Neuronal stem cell (in vitro differentiated cells): ENCODE measurements around the gene PPP2R5A.

Source experiments
- DNase-seq: peaks from one replicate; pipeline ENCODE4 v3.0.0-alpha.2; 2013; ENCODE audit warnings: low spot score
- H2AFZ ChIP-seq: one replicate; pipeline ENCODE4 v1.6.1; 2013; ENCODE audit warnings: mild to moderate bottlenecking, low read length, inconsistent platforms
- H2AK5ac ChIP-seq: 2 replicates; pipeline ENCODE4 v1.6.1; 2013; ENCODE audit warnings: low read depth, mild to moderate bottlenecking, inconsistent platforms, low read length, moderate library complexity, mixed read lengths
- H2BK120ac ChIP-seq: 2 replicates; pipeline ENCODE4 v1.6.1; 2013; ENCODE audit warnings: low read depth, mild to moderate bottlenecking, inconsistent platforms, low read length, moderate library complexity, mixed read lengths
- H2BK12ac ChIP-seq: one replicate; pipeline ENCODE4 v1.6.1; 2013; ENCODE audit warnings: low read length, inconsistent platforms
- H2BK15ac ChIP-seq: 2 replicates; pipeline ENCODE4 v1.6.1; 2013; ENCODE audit warnings: mild to moderate bottlenecking, low read length, inconsistent platforms, mixed read lengths
- H2BK5ac ChIP-seq: one replicate; pipeline ENCODE4 v1.6.1; 2013; ENCODE audit warnings: inconsistent platforms, mild to moderate bottlenecking, low read length, moderate library complexity
- H3K14ac ChIP-seq: one replicate; pipeline ENCODE4 v1.6.1; 2013; ENCODE audit warnings: low read length, inconsistent platforms
- H3K18ac ChIP-seq: 2 replicates; pipeline ENCODE4 v1.6.1; 2013; ENCODE audit warnings: low read length, inconsistent platforms
- H3K23ac ChIP-seq: 2 replicates; pipeline ENCODE4 v1.6.1; 2013; ENCODE audit warnings: low read depth, mild to moderate bottlenecking, mixed read lengths, low read length, inconsistent platforms; ENCODE audit not compliant: poor library complexity
- H3K27ac ChIP-seq: replicated peaks from 3 replicates; pipeline ENCODE4 v1.5.1; 2013; ENCODE audit warnings: low read length, inconsistent platforms
- H3K27me3 ChIP-seq, 3 experiments: 2 replicates each; pipeline ENCODE4 v1.6.1; 2013; ENCODE audit warnings: low read length in 3 of 3, mild to moderate bottlenecking in 2 of 3, inconsistent platforms in 1 of 3, low read depth in 1 of 3, mixed read lengths in 1 of 3, moderate library complexity in 1 of 3; ENCODE audit not compliant: control insufficient read depth in 3 of 3, insufficient read depth in 3 of 3
- H3K36me3 ChIP-seq, 2 donors: replicated peaks in 1 of 2; 2 replicates each; pipeline ENCODE4 v1.6.1; 2013; ENCODE audit warnings: low read length in 2 of 2; ENCODE audit not compliant: control insufficient read depth in 2 of 2, insufficient read depth in 2 of 2
- H3K4ac ChIP-seq: 2 replicates; pipeline ENCODE4 v1.6.1; 2013; ENCODE audit warnings: inconsistent platforms, mild to moderate bottlenecking, low read length, moderate library complexity
- H3K4me1 ChIP-seq, 2 donors: 1 replicate in 1 of 2; 2 replicates in 1 of 2; pipeline ENCODE4 v1.6.1; 2013; ENCODE audit warnings: low read length in 2 of 2, low read depth in 1 of 2; ENCODE audit not compliant: control insufficient read depth in 2 of 2, insufficient read depth in 1 of 2
- H3K4me2 ChIP-seq: one replicate; pipeline ENCODE4 v1.6.1; 2013; ENCODE audit warnings: mild to moderate bottlenecking, low read length, inconsistent platforms; ENCODE audit not compliant: insufficient read depth, poor library complexity, severe bottlenecking
- H3K4me3 ChIP-seq, 2 donors: 2 replicates each; pipeline ENCODE4 v1.5.1; 2013; ENCODE audit warnings: low read length in 2 of 2, mild to moderate bottlenecking in 2 of 2, inconsistent platforms in 1 of 2, moderate library complexity in 1 of 2
- H3K79me1 ChIP-seq: one replicate; pipeline ENCODE4 v1.6.1; 2013; ENCODE audit warnings: low read depth, mild to moderate bottlenecking, inconsistent platforms, low read length, moderate library complexity
- H3K9ac ChIP-seq: one replicate; pipeline ENCODE4 v1.6.1; 2013; ENCODE audit warnings: mild to moderate bottlenecking, low read depth, low read length, inconsistent platforms; ENCODE audit not compliant: poor library complexity
- H3K9me3 ChIP-seq, 2 donors: replicated peaks in 1 of 2; 2 replicates each; pipeline versions ENCODE3 to v1.6.1; 2013; ENCODE audit warnings: low read length in 2 of 2, mild to moderate bottlenecking in 2 of 2, inconsistent platforms in 1 of 2, low read depth in 1 of 2, mixed read lengths in 1 of 2, moderate library complexity in 1 of 2; ENCODE audit not compliant: control insufficient read depth in 2 of 2, insufficient read depth in 1 of 2
- H4K8ac ChIP-seq: one replicate; pipeline ENCODE4 v1.6.1; 2013; ENCODE audit warnings: low read depth, mild to moderate bottlenecking, inconsistent platforms, low read length, moderate library complexity
- H4K91ac ChIP-seq: one replicate; pipeline ENCODE4 v1.6.1; 2013; ENCODE audit warnings: low read length, low read depth, mild to moderate bottlenecking, inconsistent platforms; ENCODE audit not compliant: poor library complexity
- WGBS, 2 donors: extraction: QIAGEN DNeasy Blood & Tissue Kit; methylation state at CpG; one replicate each; pipeline ENCODE4 v1.1.7; 2013; ENCODE audit warnings: missing lambda C conversion rate in 2 of 2, mixed read lengths in 1 of 2; ENCODE audit not compliant: insufficient read length in 2 of 2, insufficient replicate concordance in 1 of 2; ENCODE audit errors: extremely low coverage in 2 of 2; 5-methylcytosine and 5-hydroxymethylcytosine counted together

PPP2R5A gene

GRCh38 chr1:212267460-212267859, 17.8 kb upstream of the PPP2R5A start:
- Histone ChIP-seq H2AFZ (no peak overlapping the region), H3K36me3 (no peaks in the 10 kb centered on the region), H2BK120ac (no peak overlapping the region), H4K91ac (no peak overlapping the region), H3K23ac (no peak overlapping the region), H3K4me2 (no peak overlapping the region), H3K79me1 (no peaks in the 10 kb centered on the region), H3K9ac (no peak overlapping the region), H4K8ac (no peak overlapping the region), H3K4ac (no peak overlapping the region), H3K27me3 (no peaks in the 10 kb centered on the region), H3K9me3 (no peaks in the 10 kb centered on the region), H2BK5ac (no peak overlapping the region), H3K14ac (no peak overlapping the region), H3K27ac (no peak overlapping the region), H2BK12ac (no peak overlapping the region), H3K4me1 (peaks cover 3 to 5% of the 10 kb centered on the region in 2 donors), H2BK15ac (no peak overlapping the region), H2AK5ac (no peak overlapping the region), H3K4me3 (no peak overlapping the region), H3K18ac (no peak overlapping the region)
- DNase-seq = no peak
- no CpG with 5 or more reads among the region's 2 CpGs for WGBS, 2 donors

- H2BK15ac ChIP-seq = no peak overlapping the region
- H2BK12ac ChIP-seq = no peak overlapping the region
- no peak overlapping the region for H4K91ac ChIP-seq
- H3K23ac ChIP-seq = no peak overlapping the region
- no peak overlapping the region for H2AK5ac ChIP-seq
- no peak overlapping the region for H2BK120ac ChIP-seq
- no peak overlapping the region for H3K4me2 ChIP-seq
- no peak overlapping the region for H4K8ac ChIP-seq
- peaks cover 3 to 5% of the 10 kb centered on the region in 2 donors for H3K4me1 ChIP-seq
- H3K4me3 ChIP-seq = no peak overlapping the region
- no peak for DNase-seq
- H3K27me3 ChIP-seq = no peaks in the 10 kb centered on the region
- no peak overlapping the region for H3K27ac ChIP-seq
- no peak overlapping the region for H3K14ac ChIP-seq
- H3K9ac ChIP-seq = no peak overlapping the region
- H3K36me3 ChIP-seq = no peaks in the 10 kb centered on the region
- H3K9me3 ChIP-seq = no peaks in the 10 kb centered on the region
- no peak overlapping the region for H3K4ac ChIP-seq
- H3K79me1 ChIP-seq = no peaks in the 10 kb centered on the region
- no peak overlapping the region for H3K18ac ChIP-seq
- no peak overlapping the region for H2AFZ ChIP-seq
- H2BK5ac ChIP-seq = no peak overlapping the region
These were observed 15.9 kb upstream of the PPP2R5A start for GRCh38 chr1:212269306-212269705.

- no peak overlapping the region for H2BK120ac ChIP-seq
- H3K4me1 ChIP-seq = peaks cover 3 to 5% of the 10 kb centered on the region in 2 donors
- H2BK12ac ChIP-seq = no peak overlapping the region
- WGBS, 2 donors = no CpG with 5 or more reads among the region's 2 CpGs
- no peak overlapping the region for H3K23ac ChIP-seq
- no peak overlapping the region for H2AFZ ChIP-seq
- no peak overlapping the region for H2BK15ac ChIP-seq
- H3K36me3 ChIP-seq = no peaks in the 10 kb centered on the region
- no peak overlapping the region for H3K4ac ChIP-seq
- no peak overlapping the region for H4K91ac ChIP-seq
- H4K8ac ChIP-seq = no peak overlapping the region
- no peak overlapping the region for H3K18ac ChIP-seq
- no peak overlapping the region for H3K14ac ChIP-seq
- DNase-seq = no peak
- H2BK5ac ChIP-seq = no peak overlapping the region
- no peak overlapping the region for H2AK5ac ChIP-seq
- no peaks in the 10 kb centered on the region for H3K27me3 ChIP-seq
- no peaks in the 10 kb centered on the region for H3K9me3 ChIP-seq
- no peak overlapping the region for H3K4me2 ChIP-seq
- H3K4me3 ChIP-seq = no peak overlapping the region
- no peak overlapping the region for H3K27ac ChIP-seq
- H3K9ac ChIP-seq = no peak overlapping the region
- H3K79me1 ChIP-seq = no peaks in the 10 kb centered on the region
These were observed 14.6 kb upstream of the PPP2R5A start for GRCh38 chr1:212270564-212270963.

GRCh38 chr1:212271234-212271633, 14.0 kb upstream of the PPP2R5A start:
- H3K4ac ChIP-seq = no peak overlapping the region
- H3K14ac ChIP-seq = no peak overlapping the region
- no peak overlapping the region for H3K4me3 ChIP-seq
- no peak overlapping the region for H3K23ac ChIP-seq
- no peak overlapping the region for H4K8ac ChIP-seq
- H2AFZ ChIP-seq = no peak overlapping the region
- no peaks in the 10 kb centered on the region for H3K27me3 ChIP-seq
- no peak overlapping the region for H2AK5ac ChIP-seq
- H3K4me2 ChIP-seq = no peak overlapping the region
- no peak for DNase-seq
- no peak overlapping the region for H2BK15ac ChIP-seq
- H3K79me1 ChIP-seq = no peaks in the 10 kb centered on the region
- no peak overlapping the region for H2BK12ac ChIP-seq
- H3K36me3 ChIP-seq = no peaks in the 10 kb centered on the region
- H3K27ac ChIP-seq = no peak overlapping the region
- H4K91ac ChIP-seq = no peak overlapping the region
- H3K9me3 ChIP-seq = no peaks in the 10 kb centered on the region
- peaks cover 3 to 5% of the 10 kb centered on the region in 2 donors for H3K4me1 ChIP-seq
- WGBS, 2 donors = no CpG with 5 or more reads among the region's 2 CpGs
- no peak overlapping the region for H2BK120ac ChIP-seq
- no peak overlapping the region for H3K9ac ChIP-seq
- no peak overlapping the region for H2BK5ac ChIP-seq
- H3K18ac ChIP-seq = no peak overlapping the region
